SK-N-SH (cell line): Measurements from ENCODE around the gene SAPCD2. TPM values are rescaled to one million over a fixed set of nuclear protein-coding genes. Genes with fewer than 3 reads are reported as not detected.

Experiments used
- CTCF ChIA-PET: fragments of 300-600, 350-600 bp; formaldehyde crosslinking; extraction: SDS; loops from one replicate; lab custom pipeline; 2021; lab: Yijun Ruan, JAX
- POLR2A ChIA-PET: fragments of 350-600 bp; sonication (Branson Sonifier 250); formaldehyde crosslinking; extraction: SDS; loops from one replicate; lab custom pipeline; 2020; ENCODE audit warnings: antibody characterized with exemption, inconsistent platforms; lab: Yijun Ruan, JAX
- DNase-seq: peaks from one replicate; pipeline ENCODE4 v3.0.0; 2012
- H2AFZ ChIP-seq: fragments of 200-600 bp; sonication (generic); 2 replicates; pipeline ENCODE4 v1.8.1; 2016; ENCODE audit warnings: antibody characterized with exemption, mild to moderate bottlenecking, low read depth
- H3F3A ChIP-seq: fragments of 200-600 bp; sonication (generic); replicated peaks from 2 replicates; pipeline ENCODE3; 2016; ENCODE audit warnings: antibody characterized with exemption, mild to moderate bottlenecking; ENCODE audit not compliant: insufficient read depth
- H3K27ac ChIP-seq, 2 experiments: fragments of 200-500 bp in 1 of 2; fragments of 200-600 bp in 1 of 2; sonication (Bioruptor generic) in 1 of 2; sonication (generic), shearing (Covaris generic) in 1 of 2; 2 replicates each; pipeline versions ENCODE4 v1.5.1 to v1.6.1; 2014 to 2016; ENCODE audit warnings: low read depth in 2 of 2, inconsistent platforms in 1 of 2, low read length in 1 of 2, mild to moderate bottlenecking in 1 of 2, mixed read lengths in 1 of 2
- H3K27me3 ChIP-seq: fragments of 200-600 bp; sonication (generic), shearing (Covaris generic); 2 replicates; pipeline ENCODE4 v1.6.1; 2016; ENCODE audit warnings: mixed run types; ENCODE audit not compliant: insufficient read depth
- H3K36me3 ChIP-seq, 2 experiments: fragments of 200-500 bp in 1 of 2; fragments of 200-600 bp in 1 of 2; sonication (Bioruptor generic) in 1 of 2; sonication (generic) in 1 of 2; replicated peaks in 1 of 2; 2 replicates each; pipeline versions ENCODE3 to v1.5.1; 2014 to 2016; ENCODE audit warnings: low read length in 1 of 2, mild to moderate bottlenecking in 1 of 2; ENCODE audit not compliant: insufficient read depth in 2 of 2, control insufficient read depth in 1 of 2
- H3K4me1 ChIP-seq, 2 experiments: fragments of 200-500 bp in 1 of 2; fragments of 200-600 bp in 1 of 2; sonication (Bioruptor generic) in 1 of 2; sonication (generic), shearing (Covaris generic) in 1 of 2; 2 replicates each; pipeline versions ENCODE4 v1.5.1 to v1.6.1; 2014 to 2016; ENCODE audit warnings: low read depth in 1 of 2, low read length in 1 of 2, mixed run types in 1 of 2; ENCODE audit not compliant: insufficient read depth in 2 of 2, control insufficient read depth in 1 of 2
- H3K4me2 ChIP-seq: fragments of 200-600 bp; sonication (generic), shearing (Covaris generic); 2 replicates; pipeline ENCODE4 v1.6.1; 2017; ENCODE audit warnings: mixed run types
- H3K4me3 ChIP-seq, 2 experiments: fragments of 200-500 bp in 1 of 2; fragments of 200-600 bp in 1 of 2; sonication (Bioruptor generic) in 1 of 2; sonication (generic), shearing (Covaris generic) in 1 of 2; 2 replicates each; pipeline versions ENCODE4 v1.5.1 to v1.8.1; 2014 to 2016; ENCODE audit warnings: low read depth in 2 of 2, inconsistent platforms in 1 of 2, low read length in 1 of 2, mild to moderate bottlenecking in 1 of 2, mixed read lengths in 1 of 2, moderate library complexity in 1 of 2
- H3K79me2 ChIP-seq: fragments of 200-600 bp; sonication (generic); 2 replicates; pipeline ENCODE4 v1.8.1; 2017; ENCODE audit warnings: mild to moderate bottlenecking; ENCODE audit not compliant: insufficient read depth
- H3K9ac ChIP-seq: fragments of 200-600 bp; sonication (generic); 2 replicates; pipeline ENCODE4 v1.6.1; 2017; ENCODE audit warnings: mixed run types
- H3K9me2 ChIP-seq: fragments of 200-600 bp; sonication (generic); 2 replicates; pipeline ENCODE4 v1.6.1; 2017; ENCODE audit warnings: mixed run types
- H3K9me3 ChIP-seq: fragments of 200-600 bp; sonication (generic); 2 replicates; pipeline ENCODE4 v1.6.1; 2017; ENCODE audit warnings: mixed run types, mild to moderate bottlenecking, moderate library complexity
- H4K20me1 ChIP-seq: fragments of 200-600 bp; sonication (generic); 2 replicates; pipeline ENCODE4 v1.6.1; 2017; ENCODE audit warnings: mild to moderate bottlenecking, mixed run types; ENCODE audit not compliant: insufficient read depth
- CHD2 ChIP-seq: fragments of 150-350 bp; IDR thresholded peaks from 2 replicates; pipeline ENCODE4 v1.6.1; 2018; ENCODE audit warnings: low read length; ENCODE audit not compliant: partially characterized antibody
- FOSL2 ChIP-seq: IDR thresholded peaks from 2 replicates; pipeline ENCODE4 v1.4.0; 2012; ENCODE audit warnings: low read depth, mild to moderate bottlenecking, moderate library complexity, borderline replicate concordance
- FOXJ3 ChIP-seq: sonication (generic); formaldehyde crosslinking; IDR thresholded peaks from 2 replicates; pipeline ENCODE4 v1.5.1; 2020; ENCODE audit warnings: mild to moderate bottlenecking, missing genetic modification reagents
- GATA2 ChIP-seq: sonication (generic); formaldehyde crosslinking; IDR thresholded peaks from 2 replicates; pipeline ENCODE4 v1.5.0; 2020; ENCODE audit warnings: mild to moderate bottlenecking, missing genetic modification reagents
- MEF2A ChIP-seq: IDR thresholded peaks from 2 replicates; pipeline ENCODE4 v1.4.0; 2012; ENCODE audit warnings: low read depth, borderline replicate concordance
- NFIC ChIP-seq: IDR thresholded peaks from 2 replicates; pipeline ENCODE4 v1.4.0; 2012; ENCODE audit warnings: borderline replicate concordance
- SIN3A ChIP-seq: IDR thresholded peaks from 2 replicates; pipeline ENCODE4 v1.6.1; 2012; ENCODE audit warnings: low read depth, mild to moderate bottlenecking, low read length, moderate library complexity, borderline replicate concordance
- SMC3 ChIP-seq: IDR thresholded peaks from 2 replicates; pipeline ENCODE4 v1.6.1; 2012; ENCODE audit warnings: low read depth, low read length, improper control_type of control experiment
- WGBS: methylation state at CpG from one replicate; pipeline ENCODE4 v1.1.6; 2017; ENCODE audit warnings: low lambda C conversion rate; 5-methylcytosine and 5-hydroxymethylcytosine counted together
- polyA plus RNA-seq, 3 experiments: library from polyadenylated mRNA; depleted of rRNA; stranded (reverse); fragments of >200 nt; gene quantifications; 2 replicates each; pipeline ENCODE4 v1.2.3, GENCODE V29; 2012
- TF ChIP-seq, protein P1 (sequence below): IDR thresholded peaks from 2 replicates; pipeline ENCODE4 v1.4.0; 2012; ENCODE audit warnings: low read depth, borderline replicate concordance
- TF ChIP-seq, protein P2 (sequence below): IDR thresholded peaks from 2 replicates; pipeline ENCODE4; 2012

Gene SAPCD2
- polyA plus RNA-seq, 1 of the 3 experiments (the other 2 are of a cell fraction) = 6.0 TPM

DNA sequence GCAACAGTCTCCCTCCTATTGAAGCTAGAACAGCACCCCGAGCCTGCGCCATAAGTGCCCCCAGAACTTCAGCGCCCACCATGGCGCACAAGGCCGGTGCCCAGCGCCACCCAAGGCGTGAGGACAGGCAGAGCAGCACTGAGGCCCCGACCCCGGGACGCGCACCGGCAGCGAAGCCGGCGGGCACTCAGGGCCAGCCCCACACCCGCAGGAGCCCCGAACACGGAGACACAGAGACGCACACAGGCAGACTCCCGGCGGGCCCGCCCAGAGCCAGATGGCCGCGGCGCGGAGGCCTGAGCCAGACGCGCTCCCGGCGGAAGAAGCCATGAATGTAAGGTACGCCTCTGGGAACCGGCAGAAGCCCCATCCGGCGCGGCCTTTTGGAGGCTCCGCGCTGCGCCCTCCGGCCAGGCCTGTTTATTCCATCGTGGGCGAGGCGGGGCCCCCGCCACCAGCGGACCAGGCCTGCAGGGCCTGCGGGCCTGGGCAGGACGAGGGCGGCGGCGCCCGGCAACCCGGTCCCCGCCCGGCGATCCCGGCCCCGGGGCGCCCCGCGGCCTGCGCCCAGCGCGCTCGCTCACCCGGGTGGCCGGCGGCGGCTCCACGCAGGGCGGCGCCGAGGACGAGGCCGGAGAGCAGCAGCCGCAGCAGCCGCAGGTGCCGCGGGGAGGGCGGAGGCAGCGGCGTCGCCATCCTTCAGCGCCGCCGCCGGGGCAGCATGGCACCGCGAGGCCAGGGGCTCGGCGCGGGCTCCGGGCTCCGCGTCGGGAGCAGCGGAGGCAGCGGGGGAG lies 24.9 kb downstream of the SAPCD2 start:
- peaks cover 26% of the 10 kb centered on the region for H4K20me1 ChIP-seq
- WGBS = 0% methylated on average over 18 of the region's 96 CpGs
- H3K4me3 ChIP-seq = peak overlapping the region; percentile 62 to 73
- no peak for TF ChIP-seq NFIC
- TF ChIP-seq, protein P1, sequence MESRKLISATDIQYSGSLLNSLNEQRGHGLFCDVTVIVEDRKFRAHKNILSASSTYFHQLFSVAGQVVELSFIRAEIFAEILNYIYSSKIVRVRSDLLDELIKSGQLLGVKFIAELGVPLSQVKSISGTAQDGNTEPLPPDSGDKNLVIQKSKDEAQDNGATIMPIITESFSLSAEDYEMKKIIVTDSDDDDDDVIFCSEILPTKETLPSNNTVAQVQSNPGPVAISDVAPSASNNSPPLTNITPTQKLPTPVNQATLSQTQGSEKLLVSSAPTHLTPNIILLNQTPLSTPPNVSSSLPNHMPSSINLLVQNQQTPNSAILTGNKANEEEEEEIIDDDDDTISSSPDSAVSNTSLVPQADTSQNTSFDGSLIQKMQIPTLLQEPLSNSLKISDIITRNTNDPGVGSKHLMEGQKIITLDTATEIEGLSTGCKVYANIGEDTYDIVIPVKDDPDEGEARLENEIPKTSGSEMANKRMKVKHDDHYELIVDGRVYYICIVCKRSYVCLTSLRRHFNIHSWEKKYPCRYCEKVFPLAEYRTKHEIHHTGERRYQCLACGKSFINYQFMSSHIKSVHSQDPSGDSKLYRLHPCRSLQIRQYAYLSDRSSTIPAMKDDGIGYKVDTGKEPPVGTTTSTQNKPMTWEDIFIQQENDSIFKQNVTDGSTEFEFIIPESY = no peak
- no peak for TF ChIP-seq SMC3
- no peak for TF ChIP-seq FOXJ3 (CRISPR knock-in tag)
- no peak for TF ChIP-seq MEF2A
- no peak for TF ChIP-seq CHD2
- TF ChIP-seq GATA2 (CRISPR knock-in tag) = no peak
- no peak for TF ChIP-seq FOSL2
- TF ChIP-seq, protein P2, sequence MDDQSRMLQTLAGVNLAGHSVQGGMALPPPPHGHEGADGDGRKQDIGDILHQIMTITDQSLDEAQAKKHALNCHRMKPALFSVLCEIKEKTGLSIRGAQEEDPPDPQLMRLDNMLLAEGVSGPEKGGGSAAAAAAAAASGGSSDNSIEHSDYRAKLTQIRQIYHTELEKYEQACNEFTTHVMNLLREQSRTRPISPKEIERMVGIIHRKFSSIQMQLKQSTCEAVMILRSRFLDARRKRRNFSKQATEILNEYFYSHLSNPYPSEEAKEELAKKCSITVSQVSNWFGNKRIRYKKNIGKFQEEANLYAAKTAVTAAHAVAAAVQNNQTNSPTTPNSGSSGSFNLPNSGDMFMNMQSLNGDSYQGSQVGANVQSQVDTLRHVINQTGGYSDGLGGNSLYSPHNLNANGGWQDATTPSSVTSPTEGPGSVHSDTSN = no peak
- no peak for TF ChIP-seq SIN3A
- ChIA-PET CTCF (interaction anchor here (0.7 to 19.8 kb wide), 16 partner anchors 10 to 258 kb away, joined by 3 to 803 read pairs (median 4); partner anchors contain the start of genes ABCA2, C8G, FBXW5 and FUT7), POLR2A (interaction anchor here (0.6 kb wide), 1 partner anchor 208 kb away, joined by 3 read pairs; no protein-coding TSS in a partner anchor)
- H3K27me3 ChIP-seq = 0 out of 2 replicates have a peak, but pooled peaks cover 5% of the 10 kb centered on the region
- peak; percentile 81 for DNase-seq
- H3F3A ChIP-seq = peaks cover 3% of the 10 kb centered on the region
- H3K4me1 ChIP-seq = peaks cover 11 to 25% of the 10 kb centered on the region in 2 experiments; a peak in 2 of 4 replicates
- peaks cover 0 to 4% of the 10 kb centered on the region in 2 experiments for H3K36me3 ChIP-seq
- H3K27ac ChIP-seq = peak overlapping the region in 1 of 2 experiments; percentile 78; a peak in 2 of 4 replicates
- H2AFZ ChIP-seq = peak overlapping the region; percentile 84; the same call in 1 of the 2 replicates
- H3K9me2 ChIP-seq = no peaks in the 10 kb centered on the region
- H3K4me2 ChIP-seq = peak overlapping the region; percentile 96
- H3K9ac ChIP-seq = peak overlapping the region; percentile 41
- H3K79me2 ChIP-seq = no peaks in the 10 kb centered on the region
- no peaks in the 10 kb centered on the region for H3K9me3 ChIP-seq
